Activated naive CD4-positive, alpha-beta T cell treated with anti-CD3 and anti-CD28 coated beads, Interleukin-2, amount 50 U/mL, for 16 hours (primary cell): ENCODE results near the gene PKLR.
"Not testable (repeated sequence)": the region's sequence is repeated elsewhere in the genome, so short reads cannot be mapped to it uniquely, and the experiment has no call there.

Source experiments
- DNase-seq: peaks from one replicate; pipeline ENCODE4 v3.0.0-alpha.2; 2020

Gene PKLR

GRCh38 chr1:155254228-155254713 is 47.0 kb downstream of the PKLR start:
- no peak for DNase-seq

- no peak for DNase-seq
Observed at GRCh38 chr1:155253797-155254196, 47.4 kb downstream of the PKLR start.

GRCh38 chr1:155253208-155253607 is 48.0 kb downstream of the PKLR start:
- no peak for DNase-seq

GRCh38 chr1:155251566-155251965 is 49.7 kb downstream of the PKLR start:
- DNase-seq, result no peak

GRCh38 chr1:155250633-155251449 is 50.4 kb downstream of the PKLR start:
- peak; percentile 96 for DNase-seq

GRCh38 chr1:155250246-155250632 is 51.0 kb downstream of the PKLR start:
- DNase-seq, result no peak

GRCh38 chr1:155247667-155248553 is 53.3 kb downstream of the PKLR start:
- DNase-seq, result no peak

GRCh38 chr1:155246796-155247195 is 54.4 kb downstream of the PKLR start:
- DNase-seq, result not testable (repeated sequence)

- no peak for DNase-seq
Observed at GRCh38 chr1:155245163-155245524, 56.1 kb downstream of the PKLR start.

GRCh38 chr1:155244368-155245162 is 56.7 kb downstream of the PKLR start:
- peak; percentile 86 for DNase-seq

GRCh38 chr1:155242805-155243358 is 58.4 kb downstream of the PKLR start:
- no peak for DNase-seq

- no peak for DNase-seq
Observed at GRCh38 chr1:155241841-155242264, 59.4 kb downstream of the PKLR start.

- DNase-seq, result peak; percentile 56
Observed at GRCh38 chr1:155241069-155241679, 60.1 kb downstream of the PKLR start.
